Measurements from ENCODE around the gene CTRL.

Gene CTRL

GRCh38 chr16:67930678-67931211, 917 bp downstream of the CTRL start:
- no peak overlapping the region for H4K8ac ChIP-seq (ENCODE audit: low read depth, low read length)
- H3K18ac ChIP-seq (ENCODE audit: low read length), result no peak overlapping the region
- peaks cover under 1% of the 10 kb centered on the region for H3K79me1 ChIP-seq (ENCODE audit: low read length)
- H4K12ac ChIP-seq (ENCODE audit: low read depth, low read length), result no peak overlapping the region
- H2AK5ac ChIP-seq (ENCODE audit: low read length), result no peak overlapping the region
- DNase-seq, result no peak
- H2BK5ac ChIP-seq (ENCODE audit: low read depth, low read length, poor library complexity), result no peak overlapping the region
- H3K27ac ChIP-seq (ENCODE audit: low read depth, low read length), result no peak overlapping the region
- H2AFZ ChIP-seq (ENCODE audit: insufficient read depth, low read length, poor library complexity), result no peak overlapping the region
- no peak overlapping the region for H3K4me3 ChIP-seq (ENCODE audit: low read depth, low read length)
- no peak overlapping the region for H3K4me2 ChIP-seq (ENCODE audit: low read length)
- no peak overlapping the region for H3K23ac ChIP-seq (ENCODE audit: low read length)
- no peak overlapping the region for H2BK12ac ChIP-seq (ENCODE audit: low read length)
- H3K4ac ChIP-seq (ENCODE audit: low read depth, low read length), result no peak overlapping the region
- no peaks in the 10 kb centered on the region for H3K79me2 ChIP-seq (ENCODE audit: control insufficient read depth, insufficient read depth, low read length, poor library complexity)
- H3K36me3 ChIP-seq (ENCODE audit: control insufficient read depth in 1 of 2, insufficient read depth in 2 of 2, low read length in 2 of 2), result peaks cover 9 to 11% of the 10 kb centered on the region in 2 experiments
- no peak overlapping the region for H4K91ac ChIP-seq (ENCODE audit: low read depth, low read length)
- peaks cover 9 to 10% of the 10 kb centered on the region in 2 experiments for H3K4me1 ChIP-seq (ENCODE audit: control insufficient read depth in 1 of 2, insufficient read depth in 2 of 2, low read length in 2 of 2)
- no peak overlapping the region for H3K14ac ChIP-seq (ENCODE audit: low read length)
- no peaks in the 10 kb centered on the region for H3K27me3 ChIP-seq (ENCODE audit: insufficient read depth, low read length)
- H2BK120ac ChIP-seq (ENCODE audit: insufficient read depth, low read length, poor library complexity), result no peak overlapping the region
- no CpG with 5 or more reads among the region's 17 CpGs for WGBS (ENCODE audit: extremely low coverage, insufficient coverage, insufficient read length)
- H3K9me3 ChIP-seq (ENCODE audit: insufficient read depth, low read depth, low read length), result peaks cover 6% of the 10 kb centered on the region
- no peak overlapping the region for H3K9ac ChIP-seq (ENCODE audit: low read length)

GRCh38 chr16:67930191-67930590, 1.5 kb downstream of the CTRL start:
- no peak overlapping the region for H3K18ac ChIP-seq (ENCODE audit: low read length)
- H3K79me1 ChIP-seq (ENCODE audit: low read length), result no peaks in the 10 kb centered on the region
- no peak for DNase-seq
- no peak overlapping the region for H2BK120ac ChIP-seq (ENCODE audit: insufficient read depth, low read length, poor library complexity)
- H2BK5ac ChIP-seq (ENCODE audit: low read depth, low read length, poor library complexity), result no peak overlapping the region
- no peak overlapping the region for H3K14ac ChIP-seq (ENCODE audit: low read length)
- peaks cover 9 to 11% of the 10 kb centered on the region in 2 experiments for H3K36me3 ChIP-seq (ENCODE audit: control insufficient read depth in 1 of 2, insufficient read depth in 2 of 2, low read length in 2 of 2)
- no peaks in the 10 kb centered on the region for H3K27me3 ChIP-seq (ENCODE audit: insufficient read depth, low read length)
- peaks cover 6% of the 10 kb centered on the region for H3K9me3 ChIP-seq (ENCODE audit: insufficient read depth, low read depth, low read length)
- no peak overlapping the region for H2BK12ac ChIP-seq (ENCODE audit: low read length)
- peaks cover 6 to 7% of the 10 kb centered on the region in 2 experiments for H3K4me1 ChIP-seq (ENCODE audit: control insufficient read depth in 1 of 2, insufficient read depth in 2 of 2, low read length in 2 of 2)
- no peaks in the 10 kb centered on the region for H3K79me2 ChIP-seq (ENCODE audit: control insufficient read depth, insufficient read depth, low read length, poor library complexity)
- H4K91ac ChIP-seq (ENCODE audit: low read depth, low read length), result no peak overlapping the region
- no peak overlapping the region for H4K8ac ChIP-seq (ENCODE audit: low read depth, low read length)
- H2AFZ ChIP-seq (ENCODE audit: insufficient read depth, low read length, poor library complexity), result no peak overlapping the region
- no CpG with 5 or more reads among the region's 14 CpGs for WGBS (ENCODE audit: extremely low coverage, insufficient coverage, insufficient read length)
- no peak overlapping the region for H3K9ac ChIP-seq (ENCODE audit: low read length)
- no peak overlapping the region for H3K4me2 ChIP-seq (ENCODE audit: low read length)
- no peak overlapping the region for H3K4me3 ChIP-seq (ENCODE audit: low read depth, low read length)
- H3K23ac ChIP-seq (ENCODE audit: low read length), result no peak overlapping the region
- no peak overlapping the region for H2AK5ac ChIP-seq (ENCODE audit: low read length)
- no peak overlapping the region for H3K27ac ChIP-seq (ENCODE audit: low read depth, low read length)
- no peak overlapping the region for H3K4ac ChIP-seq (ENCODE audit: low read depth, low read length)
- H4K12ac ChIP-seq (ENCODE audit: low read depth, low read length), result no peak overlapping the region

GRCh38 chr16:67928561-67929364, 2.9 kb downstream of the CTRL start:
- no peaks in the 10 kb centered on the region for H3K27me3 ChIP-seq (ENCODE audit: insufficient read depth, low read length)
- H3K18ac ChIP-seq (ENCODE audit: low read length), result no peak overlapping the region
- no peak overlapping the region for H4K8ac ChIP-seq (ENCODE audit: low read depth, low read length)
- no peak overlapping the region for H2AFZ ChIP-seq (ENCODE audit: insufficient read depth, low read length, poor library complexity)
- H2BK120ac ChIP-seq (ENCODE audit: insufficient read depth, low read length, poor library complexity), result no peak overlapping the region
- H2BK12ac ChIP-seq (ENCODE audit: low read length), result no peak overlapping the region
- H3K79me1 ChIP-seq (ENCODE audit: low read length), result no peaks in the 10 kb centered on the region
- no peak overlapping the region for H2BK5ac ChIP-seq (ENCODE audit: low read depth, low read length, poor library complexity)
- H3K14ac ChIP-seq (ENCODE audit: low read length), result no peak overlapping the region
- H3K9ac ChIP-seq (ENCODE audit: low read length), result no peak overlapping the region
- no CpG with 5 or more reads among the region's 16 CpGs for WGBS (ENCODE audit: extremely low coverage, insufficient coverage, insufficient read length)
- DNase-seq, result peak; percentile 63 to 84
- H3K79me2 ChIP-seq (ENCODE audit: control insufficient read depth, insufficient read depth, low read length, poor library complexity), result no peaks in the 10 kb centered on the region
- peaks cover 11 to 14% of the 10 kb centered on the region in 2 experiments for H3K36me3 ChIP-seq (ENCODE audit: control insufficient read depth in 1 of 2, insufficient read depth in 2 of 2, low read length in 2 of 2)
- H3K23ac ChIP-seq (ENCODE audit: low read length), result no peak overlapping the region
- no peak overlapping the region for H4K91ac ChIP-seq (ENCODE audit: low read depth, low read length)
- no peak overlapping the region for H3K27ac ChIP-seq (ENCODE audit: low read depth, low read length)
- H4K12ac ChIP-seq (ENCODE audit: low read depth, low read length), result no peak overlapping the region
- H3K4ac ChIP-seq (ENCODE audit: low read depth, low read length), result no peak overlapping the region
- H3K4me1 ChIP-seq (ENCODE audit: control insufficient read depth in 1 of 2, insufficient read depth in 2 of 2, low read length in 2 of 2), result no peaks in the 10 kb centered on the region
- H2AK5ac ChIP-seq (ENCODE audit: low read length), result no peak overlapping the region
- H3K9me3 ChIP-seq (ENCODE audit: insufficient read depth, low read depth, low read length), result peaks cover 6% of the 10 kb centered on the region
- no peak overlapping the region for H3K4me3 ChIP-seq (ENCODE audit: low read depth, low read length)
- H3K4me2 ChIP-seq (ENCODE audit: low read length), result no peak overlapping the region

GRCh38 chr16:67928147-67928546, 3.5 kb downstream of the CTRL start:
- DNase-seq, result no peak
- no peak overlapping the region for H3K14ac ChIP-seq (ENCODE audit: low read length)
- no peak overlapping the region for H3K27ac ChIP-seq (ENCODE audit: low read depth, low read length)
- no peaks in the 10 kb centered on the region for H3K79me2 ChIP-seq (ENCODE audit: control insufficient read depth, insufficient read depth, low read length, poor library complexity)
- no peak overlapping the region for H2BK12ac ChIP-seq (ENCODE audit: low read length)
- no peaks in the 10 kb centered on the region for H3K4me1 ChIP-seq (ENCODE audit: control insufficient read depth in 1 of 2, insufficient read depth in 2 of 2, low read length in 2 of 2)
- no CpG with 5 or more reads among the region's 7 CpGs for WGBS (ENCODE audit: extremely low coverage, insufficient coverage, insufficient read length)
- no peaks in the 10 kb centered on the region for H3K79me1 ChIP-seq (ENCODE audit: low read length)
- H3K9ac ChIP-seq (ENCODE audit: low read length), result no peak overlapping the region
- peaks cover 6% of the 10 kb centered on the region for H3K9me3 ChIP-seq (ENCODE audit: insufficient read depth, low read depth, low read length)
- no peak overlapping the region for H3K18ac ChIP-seq (ENCODE audit: low read length)
- H2BK120ac ChIP-seq (ENCODE audit: insufficient read depth, low read length, poor library complexity), result no peak overlapping the region
- no peak overlapping the region for H2AK5ac ChIP-seq (ENCODE audit: low read length)
- H2AFZ ChIP-seq (ENCODE audit: insufficient read depth, low read length, poor library complexity), result no peak overlapping the region
- H4K8ac ChIP-seq (ENCODE audit: low read depth, low read length), result no peak overlapping the region
- no peaks in the 10 kb centered on the region for H3K27me3 ChIP-seq (ENCODE audit: insufficient read depth, low read length)
- H4K91ac ChIP-seq (ENCODE audit: low read depth, low read length), result no peak overlapping the region
- peaks cover 17 to 20% of the 10 kb centered on the region in 2 experiments for H3K36me3 ChIP-seq (ENCODE audit: control insufficient read depth in 1 of 2, insufficient read depth in 2 of 2, low read length in 2 of 2)
- H2BK5ac ChIP-seq (ENCODE audit: low read depth, low read length, poor library complexity), result no peak overlapping the region
- no peak overlapping the region for H3K4me3 ChIP-seq (ENCODE audit: low read depth, low read length)
- no peak overlapping the region for H3K23ac ChIP-seq (ENCODE audit: low read length)
- no peak overlapping the region for H3K4me2 ChIP-seq (ENCODE audit: low read length)
- no peak overlapping the region for H3K4ac ChIP-seq (ENCODE audit: low read depth, low read length)
- H4K12ac ChIP-seq (ENCODE audit: low read depth, low read length), result no peak overlapping the region

All from trophoblast cell (in vitro differentiated cells and primary cell).